Neural progenitor cell (in vitro differentiated cells): ENCODE data around the gene ASPN. TPM values are rescaled to one million over a fixed set of nuclear protein-coding genes. Genes with fewer than 3 reads are reported as not detected.
A peak's percentile ranks its signal among the peaks of the same experiment; 100 is the strongest.

ENCODE experiments used
- DNase-seq: peaks from one replicate; pipeline ENCODE4 v3.0.0-alpha.2; 2016; ENCODE audit warnings: low spot score
- H2AFZ ChIP-seq: fragments of 200-600 bp; sonication (generic); replicated peaks from 2 replicates; pipeline ENCODE4 v1.6.1; 2016; ENCODE audit warnings: antibody characterized with exemption
- H3F3A ChIP-seq: fragments of 200-600 bp; sonication (generic); 2 replicates; pipeline ENCODE4 v1.6.1; 2016; ENCODE audit warnings: antibody characterized with exemption, low read depth
- H3K27ac ChIP-seq: fragments of 200-600 bp; sonication (generic); 2 replicates; pipeline ENCODE4 v1.5.1; 2016; ENCODE audit warnings: mild to moderate bottlenecking
- H3K27me3 ChIP-seq: fragments of 200-600 bp; sonication (generic); 2 replicates; pipeline ENCODE4 v1.6.1; 2016; ENCODE audit warnings: mild to moderate bottlenecking, moderate library complexity
- H3K36me3 ChIP-seq: fragments of 200-600 bp; sonication (generic); 2 replicates; pipeline ENCODE4 v1.5.1; 2016
- H3K4me1 ChIP-seq: fragments of 200-600 bp; sonication (generic); 2 replicates; pipeline ENCODE4 v1.6.1; 2016; ENCODE audit warnings: mixed run types
- H3K4me2 ChIP-seq: fragments of 200-600 bp; sonication (generic); 2 replicates; pipeline ENCODE4 v1.6.1; 2016
- H3K4me3 ChIP-seq: fragments of 200-600 bp; sonication (generic); 2 replicates; pipeline ENCODE4 v1.5.1; 2016
- H3K79me2 ChIP-seq: fragments of 200-600 bp; sonication (generic); 2 replicates; pipeline ENCODE4 v1.6.1; 2016; ENCODE audit warnings: low read depth
- H3K9ac ChIP-seq: fragments of 200-600 bp; sonication (generic); 2 replicates; pipeline ENCODE4 v1.6.1; 2016
- H3K9me3 ChIP-seq: fragments of 200-600 bp; sonication (generic); 2 replicates; pipeline ENCODE4 v1.5.1; 2016; ENCODE audit warnings: low read depth
- H4K20me1 ChIP-seq: fragments of 200-600 bp; sonication (generic); 2 replicates; pipeline ENCODE4 v1.6.1; 2016; ENCODE audit warnings: low read depth
- H3K27ac Mint-ChIP-seq: 3 replicates; pipeline ENCODE4 v1.8.0; 2021; ENCODE audit warnings: mixed read lengths
- H3K27me3 Mint-ChIP-seq: 2 replicates; pipeline ENCODE4 v1.8.0; 2022; ENCODE audit warnings: low read depth, mild to moderate bottlenecking, inconsistent platforms, moderate library complexity, mixed read lengths; ENCODE audit not compliant: insufficient read depth
- H3K36me3 Mint-ChIP-seq: 3 replicates; pipeline ENCODE4 v1.8.0; 2021; ENCODE audit warnings: mixed read lengths
- H3K4me1 Mint-ChIP-seq: 3 replicates; pipeline ENCODE4 v1.8.0; 2021; ENCODE audit warnings: mixed read lengths
- H3K4me3 Mint-ChIP-seq: 3 replicates; pipeline ENCODE4 v1.8.0; 2021; ENCODE audit warnings: mild to moderate bottlenecking, moderate library complexity, mixed read lengths
- H3K9me3 Mint-ChIP-seq: 3 replicates; pipeline ENCODE4 v1.8.0; 2020; ENCODE audit warnings: mixed read lengths
- EZH2 ChIP-seq: fragments of 200-600 bp; sonication (generic); IDR thresholded peaks from 2 replicates; pipeline ENCODE4 v1.6.1; 2017; ENCODE audit warnings: antibody characterized with exemption, mild to moderate bottlenecking, moderate library complexity
- EZH2phosphoT487 ChIP-seq: fragments of 200-600 bp; sonication (generic); IDR thresholded peaks from 2 replicates; pipeline ENCODE4 v1.6.1; 2017; ENCODE audit warnings: antibody characterized with exemption
- total RNA-seq: library from RNA; depleted of rRNA; stranded (reverse); fragments of >200 nt; gene quantifications from 2 replicates; pipeline ENCODE4 v1.2.3, GENCODE V29; 2015; ENCODE audit warnings: low replicate concordance
- TF ChIP-seq, protein P1 (sequence below): fragments of 200-600 bp; sonication (generic); IDR thresholded peaks from 2 replicates; pipeline ENCODE4 v1.5.1; 2017; ENCODE audit warnings: antibody characterized with exemption, mild to moderate bottlenecking

Gene ASPN
- total RNA-seq, 1 donor from 2014 or later, result not detected

DNA sequence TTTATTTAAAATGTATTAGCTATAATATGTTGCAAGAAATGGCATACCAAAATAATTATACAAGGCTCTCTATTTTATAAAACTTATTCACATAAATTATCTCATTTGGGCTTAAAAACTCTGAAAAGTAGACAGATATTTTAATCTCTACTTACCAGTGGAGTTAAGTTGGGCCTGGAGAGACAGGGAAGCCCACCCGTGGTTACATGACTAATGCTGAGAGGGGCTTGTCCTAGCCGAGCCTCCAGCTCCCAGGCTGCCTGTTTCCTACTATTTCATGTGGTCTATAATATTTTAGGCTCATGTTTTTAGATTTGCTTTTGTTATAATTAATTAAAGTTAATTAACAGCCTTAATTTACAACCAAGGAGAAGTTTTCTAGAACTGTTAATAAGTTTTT lies 20.9 kb upstream of the ASPN start:
- TF ChIP-seq EZH2 (no peak), EZH2phosphoT487 (no peak)
- TF ChIP-seq, protein P1, sequence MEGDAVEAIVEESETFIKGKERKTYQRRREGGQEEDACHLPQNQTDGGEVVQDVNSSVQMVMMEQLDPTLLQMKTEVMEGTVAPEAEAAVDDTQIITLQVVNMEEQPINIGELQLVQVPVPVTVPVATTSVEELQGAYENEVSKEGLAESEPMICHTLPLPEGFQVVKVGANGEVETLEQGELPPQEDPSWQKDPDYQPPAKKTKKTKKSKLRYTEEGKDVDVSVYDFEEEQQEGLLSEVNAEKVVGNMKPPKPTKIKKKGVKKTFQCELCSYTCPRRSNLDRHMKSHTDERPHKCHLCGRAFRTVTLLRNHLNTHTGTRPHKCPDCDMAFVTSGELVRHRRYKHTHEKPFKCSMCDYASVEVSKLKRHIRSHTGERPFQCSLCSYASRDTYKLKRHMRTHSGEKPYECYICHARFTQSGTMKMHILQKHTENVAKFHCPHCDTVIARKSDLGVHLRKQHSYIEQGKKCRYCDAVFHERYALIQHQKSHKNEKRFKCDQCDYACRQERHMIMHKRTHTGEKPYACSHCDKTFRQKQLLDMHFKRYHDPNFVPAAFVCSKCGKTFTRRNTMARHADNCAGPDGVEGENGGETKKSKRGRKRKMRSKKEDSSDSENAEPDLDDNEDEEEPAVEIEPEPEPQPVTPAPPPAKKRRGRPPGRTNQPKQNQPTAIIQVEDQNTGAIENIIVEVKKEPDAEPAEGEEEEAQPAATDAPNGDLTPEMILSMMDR, result no peak
- Histone ChIP-seq H3K36me3 (no peaks in the 10 kb centered on the region), H3K4me1 (peaks cover 9% of the 10 kb centered on the region), H3F3A (no peaks in the 10 kb centered on the region), H3K79me2 (no peaks in the 10 kb centered on the region), H3K9me3 (no peaks in the 10 kb centered on the region), H3K4me3 (no peak overlapping the region), H3K27me3 (no peaks in the 10 kb centered on the region), H2AFZ (no peak overlapping the region), H3K27ac (no peak overlapping the region), H3K4me2 (no peak overlapping the region), H3K9ac (no peak overlapping the region), H4K20me1 (no peaks in the 10 kb centered on the region)
- H3K36me3 Mint-ChIP-seq, result no peaks in the 10 kb centered on the region
- H3K27me3 Mint-ChIP-seq, result peaks cover 2% of the 10 kb centered on the region
- H3K9me3 Mint-ChIP-seq, result no peaks in the 10 kb centered on the region
- H3K27ac Mint-ChIP-seq, result no peak overlapping the region
- no peaks in the 10 kb centered on the region for H3K4me1 Mint-ChIP-seq
- DNase-seq, result no peak
- H3K4me3 Mint-ChIP-seq, result no peak overlapping the region

- TF ChIP-seq EZH2phosphoT487, result no peak
- TF ChIP-seq EZH2, result no peak
- TF ChIP-seq, protein P1, result peak; percentile 64
- no peaks in the 10 kb centered on the region for H3F3A ChIP-seq
- Mint-ChIP-seq H3K9me3 (no peaks in the 10 kb centered on the region), H3K4me3 (no peak overlapping the region), H3K27me3 (no peaks in the 10 kb centered on the region), H3K4me1 (no peaks in the 10 kb centered on the region), H3K27ac (no peak overlapping the region), H3K36me3 (no peaks in the 10 kb centered on the region)
- no peaks in the 10 kb centered on the region for H3K27me3 ChIP-seq
- no peaks in the 10 kb centered on the region for H3K36me3 ChIP-seq
- no peak overlapping the region for H3K9ac ChIP-seq
- peaks cover 9% of the 10 kb centered on the region for H3K4me1 ChIP-seq
- H3K4me3 ChIP-seq, result no peak overlapping the region
- H3K79me2 ChIP-seq, result no peaks in the 10 kb centered on the region
- no peaks in the 10 kb centered on the region for H4K20me1 ChIP-seq
- H3K4me2 ChIP-seq, result no peak overlapping the region
- no peak overlapping the region for H3K27ac ChIP-seq
- no peaks in the 10 kb centered on the region for H3K9me3 ChIP-seq
- no peak overlapping the region for H2AFZ ChIP-seq
- peak; percentile 52 for DNase-seq
Measured at GRCh38 chr9:92501671-92502393, 19.5 kb upstream of the ASPN start.

DNA sequence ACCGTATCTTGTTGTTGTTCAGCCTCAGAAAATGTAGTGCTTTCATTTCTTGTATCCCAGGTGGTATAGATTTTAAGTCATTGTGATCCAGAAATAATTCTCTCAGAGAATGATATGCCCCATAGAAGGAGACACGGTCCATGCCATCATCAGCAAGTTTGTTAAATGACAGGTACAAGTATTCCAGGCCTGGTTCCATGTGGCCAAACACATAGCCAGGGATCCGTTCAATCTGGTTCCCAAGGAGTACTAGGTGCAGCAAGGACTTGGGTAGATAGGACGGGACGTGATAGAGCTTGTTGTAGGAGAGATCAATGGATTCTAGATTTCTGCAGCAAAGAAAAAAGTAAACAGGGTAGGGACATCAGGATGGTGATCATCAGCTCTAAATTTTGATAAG lies 18.4 kb upstream of the ASPN start:
- Histone ChIP-seq H3K4me2 (no peak overlapping the region), H3K9ac (no peak overlapping the region), H3K79me2 (no peaks in the 10 kb centered on the region), H3K9me3 (no peaks in the 10 kb centered on the region), H3K4me1 (peaks cover 9% of the 10 kb centered on the region), H2AFZ (no peak overlapping the region), H3K36me3 (no peaks in the 10 kb centered on the region), H3F3A (no peaks in the 10 kb centered on the region), H3K27me3 (no peaks in the 10 kb centered on the region), H3K4me3 (no peak overlapping the region), H4K20me1 (no peaks in the 10 kb centered on the region), H3K27ac (no peak overlapping the region)
- Mint-ChIP-seq H3K27me3 (no peaks in the 10 kb centered on the region), H3K4me3 (no peak overlapping the region), H3K9me3 (no peaks in the 10 kb centered on the region), H3K4me1 (no peaks in the 10 kb centered on the region), H3K36me3 (no peaks in the 10 kb centered on the region), H3K27ac (no peak overlapping the region)
- DNase-seq, result no peak
- TF ChIP-seq EZH2 (no peak), EZH2phosphoT487 (no peak)
- TF ChIP-seq, protein P1, result no peak
